ENCODE results near the gene ABHD12B.

The ABHD12B gene

GRCh38 chr14:50834802-50835276 lies 37.0 kb upstream of the ABHD12B start:
- no peak overlapping the region for H3K9ac ChIP-seq (ENCODE audit: insufficient read length, low read depth)
- H3K9me3 ChIP-seq (ENCODE audit: insufficient read depth, low read length), result no peaks in the 10 kb centered on the region
- peaks cover 41% of the 10 kb centered on the region for H3K27me3 ChIP-seq (ENCODE audit: insufficient read depth, insufficient read length)
- no peak overlapping the region for H3K4me3 ChIP-seq (ENCODE audit: insufficient read length, low read depth)
- TF ChIP-seq SUZ12 (IDR thresholded peaks at IDR 0.05; ENCODE audit: extremely low read depth, insufficient read depth, insufficient read length), result no peak
- TF ChIP-seq ZNF274 (IDR thresholded peaks at IDR 0.05; ENCODE audit: low read depth, low read length), result no peak
- TF ChIP-seq YY1 (IDR thresholded peaks at IDR 0.05; ENCODE audit: insufficient read depth, insufficient read length), result no peak
- H3K4me1 ChIP-seq (ENCODE audit: insufficient read depth, insufficient read length), result no peaks in the 10 kb centered on the region
- no peak for DNase-seq (ENCODE audit: low read depth, low spot score)
- H3K36me3 ChIP-seq (ENCODE audit: insufficient read depth, insufficient read length, low read length), result no peaks in the 10 kb centered on the region

- Histone ChIP-seq H3K9me3 (ENCODE audit: insufficient read depth, low read length) (no peaks in the 10 kb centered on the region), H3K4me3 (ENCODE audit: insufficient read length, low read depth) (no peak overlapping the region), H3K9ac (ENCODE audit: insufficient read length, low read depth) (no peak overlapping the region), H3K27me3 (ENCODE audit: insufficient read depth, insufficient read length) (peaks cover 38% of the 10 kb centered on the region), H3K4me1 (ENCODE audit: insufficient read depth, insufficient read length) (no peaks in the 10 kb centered on the region), H3K36me3 (ENCODE audit: insufficient read depth, insufficient read length, low read length) (no peaks in the 10 kb centered on the region)
- TF ChIP-seq YY1 (IDR thresholded peaks at IDR 0.05; ENCODE audit: insufficient read depth, insufficient read length) (no peak), SUZ12 (IDR thresholded peaks at IDR 0.05; ENCODE audit: extremely low read depth, insufficient read depth, insufficient read length) (no peak), ZNF274 (IDR thresholded peaks at IDR 0.05; ENCODE audit: low read depth, low read length) (no peak)
- DNase-seq (ENCODE audit: low read depth, low spot score), result no peak
Measured at GRCh38 chr14:50835280-50835679, 36.6 kb upstream of the ABHD12B start.

- no peak for DNase-seq (ENCODE audit: low read depth, low spot score)
- no peaks in the 10 kb centered on the region for H3K4me1 ChIP-seq (ENCODE audit: insufficient read depth, insufficient read length)
- no peak for TF ChIP-seq YY1 (IDR thresholded peaks at IDR 0.05; ENCODE audit: insufficient read depth, insufficient read length)
- no peak for TF ChIP-seq ZNF274 (IDR thresholded peaks at IDR 0.05; ENCODE audit: low read depth, low read length)
- no peak for TF ChIP-seq SUZ12 (IDR thresholded peaks at IDR 0.05; ENCODE audit: extremely low read depth, insufficient read depth, insufficient read length)
- H3K9ac ChIP-seq (ENCODE audit: insufficient read length, low read depth), result no peak overlapping the region
- no peaks in the 10 kb centered on the region for H3K9me3 ChIP-seq (ENCODE audit: insufficient read depth, low read length)
- no peaks in the 10 kb centered on the region for H3K36me3 ChIP-seq (ENCODE audit: insufficient read depth, insufficient read length, low read length)
- H3K27me3 ChIP-seq (ENCODE audit: insufficient read depth, insufficient read length), result peaks cover 36% of the 10 kb centered on the region
- H3K4me3 ChIP-seq (ENCODE audit: insufficient read length, low read depth), result no peak overlapping the region
Measured at GRCh38 chr14:50836515-50836914, 35.3 kb upstream of the ABHD12B start.

- H3K27me3 ChIP-seq (ENCODE audit: insufficient read depth, insufficient read length), result peaks cover 28% of the 10 kb centered on the region
- H3K4me1 ChIP-seq (ENCODE audit: insufficient read depth, insufficient read length), result no peaks in the 10 kb centered on the region
- no peak overlapping the region for H3K4me3 ChIP-seq (ENCODE audit: insufficient read length, low read depth)
- H3K9me3 ChIP-seq (ENCODE audit: insufficient read depth, low read length), result no peaks in the 10 kb centered on the region
- no peak overlapping the region for H3K9ac ChIP-seq (ENCODE audit: insufficient read length, low read depth)
- TF ChIP-seq YY1 (IDR thresholded peaks at IDR 0.05; ENCODE audit: insufficient read depth, insufficient read length), result no peak
- no peak for TF ChIP-seq SUZ12 (IDR thresholded peaks at IDR 0.05; ENCODE audit: extremely low read depth, insufficient read depth, insufficient read length)
- TF ChIP-seq ZNF274 (IDR thresholded peaks at IDR 0.05; ENCODE audit: low read depth, low read length), result no peak
- DNase-seq (ENCODE audit: low read depth, low spot score), result no peak
- no peaks in the 10 kb centered on the region for H3K36me3 ChIP-seq (ENCODE audit: insufficient read depth, insufficient read length, low read length)
Measured at GRCh38 chr14:50837271-50837670, 34.6 kb upstream of the ABHD12B start.

- no peak for DNase-seq (ENCODE audit: low read depth, low spot score)
Measured at GRCh38 chr14:50837850-50838470, 33.9 kb upstream of the ABHD12B start.

GRCh38 chr14:50839048-50839447 lies 32.8 kb upstream of the ABHD12B start:
- no peak overlapping the region for H3K9ac ChIP-seq (ENCODE audit: insufficient read length, low read depth)
- no peak for DNase-seq (ENCODE audit: low read depth, low spot score)

More at GRCh38 chr14:50837850-50838470, 33.9 kb upstream of the ABHD12B start:
- no peak overlapping the region for H3K4me3 ChIP-seq (ENCODE audit: insufficient read length, low read depth)
- H3K9me3 ChIP-seq (ENCODE audit: insufficient read depth, low read length), result no peaks in the 10 kb centered on the region
- no peaks in the 10 kb centered on the region for H3K4me1 ChIP-seq (ENCODE audit: insufficient read depth, insufficient read length)
- H3K9ac ChIP-seq (ENCODE audit: insufficient read length, low read depth), result no peak overlapping the region
- TF ChIP-seq SUZ12 (IDR thresholded peaks at IDR 0.05; ENCODE audit: extremely low read depth, insufficient read depth, insufficient read length) (no peak), YY1 (IDR thresholded peaks at IDR 0.05; ENCODE audit: insufficient read depth, insufficient read length) (no peak), ZNF274 (IDR thresholded peaks at IDR 0.05; ENCODE audit: low read depth, low read length) (no peak)
- no peaks in the 10 kb centered on the region for H3K36me3 ChIP-seq (ENCODE audit: insufficient read depth, insufficient read length, low read length)
- peaks cover 21% of the 10 kb centered on the region for H3K27me3 ChIP-seq (ENCODE audit: insufficient read depth, insufficient read length)

GRCh38 chr14:50839691-50840090 lies 32.2 kb upstream of the ABHD12B start:
- Histone ChIP-seq H3K9ac (ENCODE audit: insufficient read length, low read depth) (no peak overlapping the region), H3K4me1 (ENCODE audit: insufficient read depth, insufficient read length) (no peaks in the 10 kb centered on the region), H3K9me3 (ENCODE audit: insufficient read depth, low read length) (no peaks in the 10 kb centered on the region), H3K4me3 (ENCODE audit: insufficient read length, low read depth) (no peak overlapping the region), H3K36me3 (ENCODE audit: insufficient read depth, insufficient read length, low read length) (no peaks in the 10 kb centered on the region), H3K27me3 (ENCODE audit: insufficient read depth, insufficient read length) (peaks cover 7% of the 10 kb centered on the region)
- TF ChIP-seq YY1 (IDR thresholded peaks at IDR 0.05; ENCODE audit: insufficient read depth, insufficient read length) (no peak), SUZ12 (IDR thresholded peaks at IDR 0.05; ENCODE audit: extremely low read depth, insufficient read depth, insufficient read length) (no peak), ZNF274 (IDR thresholded peaks at IDR 0.05; ENCODE audit: low read depth, low read length) (no peak)
- DNase-seq (ENCODE audit: low read depth, low spot score), result no peak

More at GRCh38 chr14:50839048-50839447, 32.8 kb upstream of the ABHD12B start:
- Histone ChIP-seq H3K4me1 (ENCODE audit: insufficient read depth, insufficient read length) (no peaks in the 10 kb centered on the region), H3K27me3 (ENCODE audit: insufficient read depth, insufficient read length) (peaks cover 13% of the 10 kb centered on the region), H3K9me3 (ENCODE audit: insufficient read depth, low read length) (no peaks in the 10 kb centered on the region), H3K4me3 (ENCODE audit: insufficient read length, low read depth) (no peak overlapping the region), H3K36me3 (ENCODE audit: insufficient read depth, insufficient read length, low read length) (no peaks in the 10 kb centered on the region)
- TF ChIP-seq YY1 (IDR thresholded peaks at IDR 0.05; ENCODE audit: insufficient read depth, insufficient read length) (no peak), SUZ12 (IDR thresholded peaks at IDR 0.05; ENCODE audit: extremely low read depth, insufficient read depth, insufficient read length) (no peak), ZNF274 (IDR thresholded peaks at IDR 0.05; ENCODE audit: low read depth, low read length) (no peak)

All from NT2/D1 (cell line).